ENCODE measurements around the gene SAMD14.

SAMD14 gene

GRCh38 chr17:50165466-50165865, 35.5 kb upstream of the SAMD14 start:
- DNase-seq (ENCODE audit: low read depth): no peak
- TF ChIP-seq, protein P1, sequence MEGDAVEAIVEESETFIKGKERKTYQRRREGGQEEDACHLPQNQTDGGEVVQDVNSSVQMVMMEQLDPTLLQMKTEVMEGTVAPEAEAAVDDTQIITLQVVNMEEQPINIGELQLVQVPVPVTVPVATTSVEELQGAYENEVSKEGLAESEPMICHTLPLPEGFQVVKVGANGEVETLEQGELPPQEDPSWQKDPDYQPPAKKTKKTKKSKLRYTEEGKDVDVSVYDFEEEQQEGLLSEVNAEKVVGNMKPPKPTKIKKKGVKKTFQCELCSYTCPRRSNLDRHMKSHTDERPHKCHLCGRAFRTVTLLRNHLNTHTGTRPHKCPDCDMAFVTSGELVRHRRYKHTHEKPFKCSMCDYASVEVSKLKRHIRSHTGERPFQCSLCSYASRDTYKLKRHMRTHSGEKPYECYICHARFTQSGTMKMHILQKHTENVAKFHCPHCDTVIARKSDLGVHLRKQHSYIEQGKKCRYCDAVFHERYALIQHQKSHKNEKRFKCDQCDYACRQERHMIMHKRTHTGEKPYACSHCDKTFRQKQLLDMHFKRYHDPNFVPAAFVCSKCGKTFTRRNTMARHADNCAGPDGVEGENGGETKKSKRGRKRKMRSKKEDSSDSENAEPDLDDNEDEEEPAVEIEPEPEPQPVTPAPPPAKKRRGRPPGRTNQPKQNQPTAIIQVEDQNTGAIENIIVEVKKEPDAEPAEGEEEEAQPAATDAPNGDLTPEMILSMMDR (conservative IDR thresholded peaks at IDR 0.05; ENCODE audit: control insufficient read depth, insufficient read depth, low read depth, low read length): no peak
- no peak overlapping the region for H3K4me3 ChIP-seq (ENCODE audit: control insufficient read depth, low read depth, low read length)

- DNase-seq (ENCODE audit: low read depth): no peak
- TF ChIP-seq, protein P1 (conservative IDR thresholded peaks at IDR 0.05; ENCODE audit: control insufficient read depth, insufficient read depth, low read depth, low read length): no peak
Observed at GRCh38 chr17:50165066-50165465, 35.1 kb upstream of the SAMD14 start.

DNA sequence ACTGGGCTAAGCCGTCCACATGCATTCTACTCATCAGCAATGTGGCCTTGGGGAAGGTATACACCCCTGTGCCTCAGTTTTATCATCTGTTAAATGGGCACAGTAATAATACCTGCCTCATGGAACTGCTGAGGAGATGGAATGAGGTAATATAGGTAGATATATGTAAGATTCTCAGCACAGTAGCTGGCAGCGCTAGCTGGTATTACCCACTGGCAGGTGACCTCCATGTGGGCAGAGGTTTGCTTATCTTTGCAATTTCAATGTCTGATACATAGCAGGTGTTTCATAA, 34.7 kb upstream of the SAMD14 start:
- H3K4me3 ChIP-seq (ENCODE audit: control insufficient read depth, low read depth, low read length): no peak overlapping the region
- DNase-seq (ENCODE audit: low read depth): no peak
- TF ChIP-seq, protein P1 (conservative IDR thresholded peaks at IDR 0.05; ENCODE audit: control insufficient read depth, insufficient read depth, low read depth, low read length): no peak

More at GRCh38 chr17:50165066-50165465, 35.1 kb upstream of the SAMD14 start:
- H3K4me3 ChIP-seq (ENCODE audit: control insufficient read depth, low read depth, low read length): no peak overlapping the region

GRCh38 chr17:50163843-50164696, 34.1 kb upstream of the SAMD14 start:
- DNase-seq (ENCODE audit: low read depth): no peak
- TF ChIP-seq, protein P1 (conservative IDR thresholded peaks at IDR 0.05; ENCODE audit: control insufficient read depth, insufficient read depth, low read depth, low read length): no peak
- H3K4me3 ChIP-seq (ENCODE audit: control insufficient read depth, low read depth, low read length): no peak overlapping the region

- H3K4me3 ChIP-seq (ENCODE audit: control insufficient read depth, low read depth, low read length): no peak overlapping the region
- DNase-seq (ENCODE audit: low read depth): no peak
- TF ChIP-seq, protein P1 (conservative IDR thresholded peaks at IDR 0.05; ENCODE audit: control insufficient read depth, insufficient read depth, low read depth, low read length): no peak
Observed at GRCh38 chr17:50162466-50163254, 32.7 kb upstream of the SAMD14 start.

GRCh38 chr17:50161911-50162288, 31.9 kb upstream of the SAMD14 start:
- H3K4me3 ChIP-seq (ENCODE audit: control insufficient read depth, low read depth, low read length): no peak overlapping the region
- DNase-seq (ENCODE audit: low read depth): no peak
- TF ChIP-seq, protein P1 (conservative IDR thresholded peaks at IDR 0.05; ENCODE audit: control insufficient read depth, insufficient read depth, low read depth, low read length): no peak

Measured in fibroblast of mammary gland (primary cell).